Karpas-422 (cell line): ENCODE results near the gene GRB14. TPM values are rescaled to one million over a fixed set of nuclear protein-coding genes. Genes with fewer than 3 reads are reported as not detected.
A peak's percentile ranks its signal among the peaks of the same experiment; 100 is the strongest.

Experiments
- DNase-seq: peaks from one replicate; pipeline ENCODE4 v3.0.0-alpha.2; 2015
- H2AFZ ChIP-seq: fragments of 200-600 bp; sonication (generic); 2 replicates; pipeline ENCODE4 v1.6.1; 2014; ENCODE audit warnings: antibody characterized with exemption, low read length, mixed read lengths
- H3K27ac ChIP-seq: fragments of 200-600 bp; sonication (generic); 2 replicates; pipeline ENCODE4 v1.5.1; 2014; ENCODE audit warnings: mild to moderate bottlenecking, low read length, moderate library complexity
- H3K27me3 ChIP-seq: fragments of 200-600 bp; sonication (generic); 2 replicates; pipeline ENCODE4 v1.6.1; 2014; ENCODE audit warnings: low read length, mixed read lengths
- H3K36me3 ChIP-seq: fragments of 200-600 bp; sonication (generic); 2 replicates; pipeline ENCODE4 v1.6.1; 2014; ENCODE audit warnings: low read length, mixed read lengths; ENCODE audit not compliant: insufficient read depth
- H3K4me1 ChIP-seq: fragments of 200-600 bp; sonication (generic); 2 replicates; pipeline ENCODE4 v1.6.1; 2014; ENCODE audit warnings: mild to moderate bottlenecking, low read length, mixed read lengths
- H3K4me2 ChIP-seq: fragments of 200-600 bp; sonication (generic); 2 replicates; pipeline ENCODE4 v1.6.1; 2014; ENCODE audit warnings: low read length, low read depth, mild to moderate bottlenecking; ENCODE audit not compliant: poor library complexity, severe bottlenecking
- H3K4me3 ChIP-seq: fragments of 200-600 bp; sonication (generic); 2 replicates; pipeline ENCODE4 v1.5.1; 2014; ENCODE audit warnings: mild to moderate bottlenecking, antibody characterized with exemption, low read length, mixed read lengths
- H3K79me2 ChIP-seq: fragments of 200-600 bp; sonication (generic); 2 replicates; pipeline ENCODE4 v1.6.1; 2014; ENCODE audit warnings: mild to moderate bottlenecking, low read length, mixed read lengths
- H3K9ac ChIP-seq: fragments of 200-600 bp; sonication (generic); 2 replicates; pipeline ENCODE4 v1.6.0; 2014; ENCODE audit warnings: low read length
- H3K9me2 ChIP-seq: fragments of 200-600 bp; sonication (generic), shearing (Covaris generic); replicated peaks from 2 replicates; pipeline ENCODE4 v1.6.0; 2014; ENCODE audit warnings: mild to moderate bottlenecking, low read length, moderate library complexity; ENCODE audit not compliant: insufficient read depth
- H3K9me3 ChIP-seq: fragments of 300-700, 200-600 bp; sonication (generic); 2 replicates; pipeline ENCODE4 v1.6.1; 2014; ENCODE audit warnings: low read length, mixed read lengths
- H4K20me1 ChIP-seq: fragments of 200-600 bp; sonication (generic); 2 replicates; pipeline ENCODE4 v1.6.1; 2014; ENCODE audit warnings: mild to moderate bottlenecking, antibody characterized with exemption, low read length, low read depth; ENCODE audit not compliant: insufficient read depth
- total RNA-seq: library from RNA; depleted of rRNA; stranded (reverse); fragments of >200 nt; shearing (Covaris generic); gene quantifications from 2 replicates; pipeline ENCODE4 v1.2.3, GENCODE V29; 2014; ENCODE audit warnings: low replicate concordance

Gene GRB14
- total RNA-seq, 1 experiment from 2014 or later, result not detected

DNA sequence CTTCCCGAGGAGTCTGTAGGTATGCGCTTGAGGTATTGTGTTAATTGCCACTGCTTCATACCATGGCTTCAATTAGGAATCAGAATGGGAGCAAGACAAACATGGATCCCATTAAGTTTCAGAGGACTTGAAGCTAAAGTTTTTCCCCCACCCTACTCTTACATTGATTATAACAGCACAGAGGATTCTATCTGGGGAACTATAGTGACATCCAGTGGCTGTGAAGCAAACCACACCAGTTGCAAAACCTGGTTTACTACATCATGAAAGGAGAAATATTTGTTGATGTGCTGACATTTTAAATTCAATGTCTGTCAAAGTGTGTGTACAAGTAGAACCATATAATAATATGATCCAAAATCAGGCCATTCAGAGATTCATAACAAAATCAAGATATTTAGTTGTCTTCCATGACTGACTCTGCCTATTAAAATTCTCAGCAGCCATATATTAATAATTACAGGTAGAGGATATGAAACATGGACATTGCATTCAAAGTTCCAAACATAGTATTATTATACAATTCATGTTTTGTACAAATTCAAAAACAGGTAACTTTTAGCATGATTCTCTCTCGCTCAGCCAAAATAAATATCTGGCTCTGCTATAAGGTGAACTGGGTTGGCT is 82.9 kb downstream of the GRB14 start:
- Histone ChIP-seq H2AFZ (no peak overlapping the region), H3K4me1 (no peaks in the 10 kb centered on the region), H4K20me1 (no peaks in the 10 kb centered on the region), H3K4me3 (no peak overlapping the region), H3K27me3 (no peaks in the 10 kb centered on the region), H3K9me2 (no peaks in the 10 kb centered on the region), H3K4me2 (no peak overlapping the region), H3K9ac (no peak overlapping the region), H3K9me3 (no peaks in the 10 kb centered on the region), H3K36me3 (no peaks in the 10 kb centered on the region), H3K79me2 (no peaks in the 10 kb centered on the region), H3K27ac (no peak overlapping the region)
- DNase-seq, result peak; percentile 73

DNA sequence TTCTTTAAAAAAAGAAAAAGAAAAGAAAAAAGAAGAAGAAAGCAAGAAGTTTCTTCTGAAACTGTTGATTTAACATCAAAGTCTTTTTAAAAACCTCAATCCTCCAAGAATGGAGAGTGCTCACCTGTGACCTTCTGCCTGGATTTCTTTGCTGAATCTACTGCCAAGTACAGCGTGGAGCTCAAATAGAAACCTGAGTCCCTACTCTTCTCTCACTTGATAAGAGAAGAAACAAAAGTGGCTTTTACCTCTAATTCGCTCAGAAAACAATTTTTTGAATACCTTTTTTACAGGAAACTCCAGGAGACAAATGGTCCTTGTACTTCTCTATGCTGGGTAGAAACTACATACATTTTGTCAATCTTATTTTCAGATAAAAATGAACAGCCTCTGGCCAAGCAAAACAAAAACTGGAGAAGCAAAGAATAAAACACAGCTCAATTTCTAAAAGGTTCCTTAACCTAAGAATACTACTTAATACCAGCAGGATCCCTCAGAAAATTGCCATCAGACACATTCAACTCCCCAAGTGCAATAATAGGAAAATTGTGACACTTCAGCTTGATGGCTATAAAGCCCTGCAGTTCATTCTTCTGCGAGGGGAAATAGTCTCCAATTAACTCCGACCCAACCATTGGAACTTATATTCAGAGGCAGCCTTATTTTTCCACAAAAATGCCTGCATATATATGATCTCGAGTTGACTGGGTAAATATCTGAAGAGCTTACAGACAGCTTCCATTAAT is 85.8 kb downstream of the GRB14 start:
- no peak overlapping the region for H3K4me2 ChIP-seq
- no peak overlapping the region for H2AFZ ChIP-seq

DNA sequence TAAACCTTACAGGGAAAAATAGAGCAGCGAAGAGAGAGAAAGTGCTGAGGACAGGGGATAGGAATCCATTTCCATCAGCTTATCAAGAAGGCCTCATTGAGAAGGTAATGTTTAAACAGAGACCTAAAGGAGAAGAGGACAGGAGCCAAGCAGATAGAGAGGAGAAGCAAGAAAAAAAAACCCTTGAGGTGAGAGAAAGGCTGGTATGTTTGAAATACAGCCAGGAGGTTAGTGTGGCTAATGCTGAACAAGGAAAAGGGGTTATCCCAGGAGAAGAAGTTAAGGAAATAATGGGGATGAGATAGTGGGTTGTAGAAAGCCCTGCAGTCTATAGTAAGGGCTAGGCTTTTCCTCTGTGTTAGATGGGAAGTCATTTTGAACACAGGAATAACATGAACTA is 90.8 kb downstream of the GRB14 start:
- Histone ChIP-seq H3K4me3 (no peak overlapping the region), H3K9ac (no peak overlapping the region), H3K36me3 (no peaks in the 10 kb centered on the region), H3K27ac (no peak overlapping the region), H3K4me1 (no peaks in the 10 kb centered on the region), H3K4me2 (no peak overlapping the region), H4K20me1 (no peaks in the 10 kb centered on the region), H3K79me2 (no peaks in the 10 kb centered on the region), H3K27me3 (no peaks in the 10 kb centered on the region), H3K9me3 (no peaks in the 10 kb centered on the region), H2AFZ (no peak overlapping the region), H3K9me2 (no peaks in the 10 kb centered on the region)
- DNase-seq, result no peak

More for the DNA sequence above, 85.8 kb downstream of the GRB14 start:
- H3K36me3 ChIP-seq, result no peaks in the 10 kb centered on the region
- no peaks in the 10 kb centered on the region for H4K20me1 ChIP-seq
- H3K27ac ChIP-seq, result no peak overlapping the region
- H3K9me3 ChIP-seq, result no peaks in the 10 kb centered on the region
- no peaks in the 10 kb centered on the region for H3K4me1 ChIP-seq
- no peak overlapping the region for H3K9ac ChIP-seq
- DNase-seq, result no peak
- no peaks in the 10 kb centered on the region for H3K79me2 ChIP-seq
- no peaks in the 10 kb centered on the region for H3K9me2 ChIP-seq
- H3K4me3 ChIP-seq, result no peak overlapping the region
- no peaks in the 10 kb centered on the region for H3K27me3 ChIP-seq

- Histone ChIP-seq H3K27me3 (no peaks in the 10 kb centered on the region), H3K36me3 (no peaks in the 10 kb centered on the region), H3K9ac (no peak overlapping the region), H3K79me2 (no peaks in the 10 kb centered on the region), H3K4me1 (no peaks in the 10 kb centered on the region), H2AFZ (no peak overlapping the region), H3K27ac (no peak overlapping the region), H3K9me2 (no peaks in the 10 kb centered on the region), H3K4me3 (no peak overlapping the region), H3K4me2 (no peak overlapping the region), H4K20me1 (no peaks in the 10 kb centered on the region), H3K9me3 (no peaks in the 10 kb centered on the region)
- no peak for DNase-seq
Measured at GRCh38 chr2:164523726-164524125, 97.6 kb downstream of the GRB14 start.

DNA sequence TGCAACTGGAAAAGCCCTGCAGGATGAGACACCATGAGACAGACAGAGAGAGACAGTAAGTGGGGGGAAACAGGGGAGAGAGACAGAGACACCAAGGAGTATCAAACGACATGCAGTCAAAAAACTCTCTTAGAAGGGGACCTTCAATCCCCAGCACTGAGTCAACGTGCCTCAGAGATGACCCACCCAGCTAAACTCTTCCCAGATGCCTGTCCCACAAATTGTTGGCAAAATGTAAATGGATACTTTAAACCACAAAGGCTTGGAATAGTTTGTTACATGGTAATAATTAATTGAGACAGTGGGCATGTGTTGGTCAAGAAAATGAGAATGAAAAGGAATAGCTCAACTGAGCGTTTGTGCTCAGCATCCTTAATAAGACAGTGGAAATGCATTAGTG is 98.3 kb downstream of the GRB14 start:
- Histone ChIP-seq H3K27me3 (no peaks in the 10 kb centered on the region), H4K20me1 (no peaks in the 10 kb centered on the region), H3K9ac (no peak overlapping the region), H2AFZ (no peak overlapping the region), H3K4me1 (no peaks in the 10 kb centered on the region), H3K27ac (no peak overlapping the region), H3K9me3 (no peaks in the 10 kb centered on the region), H3K4me3 (no peak overlapping the region), H3K79me2 (no peaks in the 10 kb centered on the region), H3K9me2 (no peaks in the 10 kb centered on the region), H3K36me3 (no peaks in the 10 kb centered on the region), H3K4me2 (no peak overlapping the region)
- no peak for DNase-seq

DNA sequence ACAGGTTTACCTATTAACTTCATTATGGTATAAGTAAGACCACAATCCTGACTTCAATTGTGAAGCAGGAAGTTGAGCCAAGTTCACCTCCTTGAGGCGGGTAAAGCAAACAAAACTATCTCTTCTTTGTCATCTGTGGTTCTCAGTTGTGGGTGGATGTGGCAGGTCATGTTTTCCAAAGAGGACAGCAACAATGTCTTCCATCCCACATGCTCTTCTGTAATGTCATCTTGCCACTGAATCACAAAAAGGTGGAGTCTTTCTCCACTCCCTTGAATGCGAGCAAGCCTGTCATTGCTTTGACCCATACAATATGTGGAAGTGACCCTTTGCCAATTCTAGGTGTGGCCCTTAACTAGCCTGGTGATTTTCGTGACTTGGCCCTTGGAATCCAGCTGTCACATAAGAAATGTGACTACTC is 98.7 kb downstream of the GRB14 start:
- H3K4me1 ChIP-seq, result no peaks in the 10 kb centered on the region
- no peaks in the 10 kb centered on the region for H3K27me3 ChIP-seq
- no peak for DNase-seq
- H3K9ac ChIP-seq, result no peak overlapping the region
- H2AFZ ChIP-seq, result no peak overlapping the region
- no peaks in the 10 kb centered on the region for H4K20me1 ChIP-seq
- H3K9me3 ChIP-seq, result no peaks in the 10 kb centered on the region
- H3K4me3 ChIP-seq, result no peak overlapping the region
- no peaks in the 10 kb centered on the region for H3K9me2 ChIP-seq
- H3K4me2 ChIP-seq, result no peak overlapping the region
- no peak overlapping the region for H3K27ac ChIP-seq
- H3K36me3 ChIP-seq, result no peaks in the 10 kb centered on the region
- H3K79me2 ChIP-seq, result no peaks in the 10 kb centered on the region

DNA sequence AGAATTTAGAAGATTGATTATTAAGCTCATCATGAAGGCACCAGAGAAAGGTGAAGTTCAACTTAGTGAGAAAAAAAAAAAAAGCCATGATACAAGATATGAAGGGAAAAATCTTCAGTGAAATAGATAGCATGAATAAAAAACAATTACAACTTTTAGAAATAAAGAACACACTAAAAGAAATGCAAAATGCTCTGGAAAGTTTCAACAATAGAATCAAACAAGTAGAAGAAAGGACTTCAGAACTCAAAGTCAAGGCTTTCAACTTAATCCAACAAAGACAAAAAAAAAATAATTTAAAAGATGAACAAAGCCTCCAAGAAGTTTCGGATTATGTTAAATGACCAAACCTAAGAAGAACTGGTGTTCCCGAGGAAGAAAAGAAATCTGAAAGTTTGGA is 105.5 kb downstream of the GRB14 start:
- Histone ChIP-seq H4K20me1 (no peaks in the 10 kb centered on the region), H3K27me3 (no peaks in the 10 kb centered on the region), H3K27ac (no peak overlapping the region), H3K4me1 (no peaks in the 10 kb centered on the region), H2AFZ (no peak overlapping the region), H3K36me3 (no peaks in the 10 kb centered on the region), H3K9ac (no peak overlapping the region), H3K9me3 (no peaks in the 10 kb centered on the region), H3K79me2 (no peaks in the 10 kb centered on the region), H3K9me2 (no peaks in the 10 kb centered on the region), H3K4me3 (no peak overlapping the region), H3K4me2 (no peak overlapping the region)
- DNase-seq, result no peak

- no peak overlapping the region for H3K9ac ChIP-seq
- no peaks in the 10 kb centered on the region for H4K20me1 ChIP-seq
- no peak overlapping the region for H3K27ac ChIP-seq
- no peaks in the 10 kb centered on the region for H3K27me3 ChIP-seq
- H3K36me3 ChIP-seq, result no peaks in the 10 kb centered on the region
- H3K4me3 ChIP-seq, result no peak overlapping the region
- H3K9me2 ChIP-seq, result no peaks in the 10 kb centered on the region
- H3K4me1 ChIP-seq, result no peaks in the 10 kb centered on the region
- no peak overlapping the region for H2AFZ ChIP-seq
- H3K9me3 ChIP-seq, result no peaks in the 10 kb centered on the region
- DNase-seq, result no peak
- no peaks in the 10 kb centered on the region for H3K79me2 ChIP-seq
- H3K4me2 ChIP-seq, result no peak overlapping the region
Measured at GRCh38 chr2:164515030-164515429, 106.3 kb downstream of the GRB14 start.
